GM18861 (cell line): ENCODE data around the gene ARID2.

Experiments
- ATAC-seq: cut with Tn5 transposase; IDR thresholded peaks from one replicate; pipeline ENCODE4 v1.9.1; 2021; ENCODE audit not compliant: unreplicated experiment

The ARID2 gene

GRCh38 chr12:45721954-45722353, 7.6 kb upstream of the ARID2 start:
- no peak for ATAC-seq

- ATAC-seq = no peak
These were observed 3.6 kb upstream of the ARID2 start for GRCh38 chr12:45725631-45726602.

- ATAC-seq = no peak
These were observed 2.8 kb upstream of the ARID2 start for GRCh38 chr12:45726603-45727300.

GRCh38 chr12:45727301-45727979, 2.1 kb upstream of the ARID2 start:
- peak; percentile 47 for ATAC-seq

- ATAC-seq = no peak
These were observed 1.4 kb upstream of the ARID2 start for GRCh38 chr12:45727980-45728629.

- ATAC-seq = peak; percentile 46
These were observed 775 bp upstream of the ARID2 start for GRCh38 chr12:45728630-45729232.

- no peak for ATAC-seq
These were observed 510 bp downstream of the ARID2 start for GRCh38 chr12:45730084-45730347.

- ATAC-seq = no peak
These were observed 1.1 kb downstream of the ARID2 start for GRCh38 chr12:45730348-45731189.

- no peak for ATAC-seq
These were observed 1.8 kb downstream of the ARID2 start for GRCh38 chr12:45731190-45731775.

- no peak for ATAC-seq
These were observed 2.7 kb downstream of the ARID2 start for GRCh38 chr12:45732250-45732649.

GRCh38 chr12:45732936-45733335, 3.4 kb downstream of the ARID2 start:
- ATAC-seq = no peak

GRCh38 chr12:45737638-45738037, 8.1 kb downstream of the ARID2 start:
- ATAC-seq = no peak

GRCh38 chr12:45742590-45742989, 13.1 kb downstream of the ARID2 start:
- ATAC-seq = no peak

GRCh38 chr12:45743247-45743646, 13.7 kb downstream of the ARID2 start:
- no peak for ATAC-seq

- no peak for ATAC-seq
These were observed 16.4 kb downstream of the ARID2 start for GRCh38 chr12:45745861-45746277.

GRCh38 chr12:45756666-45757065, 27.2 kb downstream of the ARID2 start:
- ATAC-seq = no peak

GRCh38 chr12:45757172-45757571, 27.7 kb downstream of the ARID2 start:
- ATAC-seq = no peak

- no peak for ATAC-seq
These were observed 30.8 kb downstream of the ARID2 start for GRCh38 chr12:45760333-45760732.
